Measurements from ENCODE around the gene USP7.

DNA sequence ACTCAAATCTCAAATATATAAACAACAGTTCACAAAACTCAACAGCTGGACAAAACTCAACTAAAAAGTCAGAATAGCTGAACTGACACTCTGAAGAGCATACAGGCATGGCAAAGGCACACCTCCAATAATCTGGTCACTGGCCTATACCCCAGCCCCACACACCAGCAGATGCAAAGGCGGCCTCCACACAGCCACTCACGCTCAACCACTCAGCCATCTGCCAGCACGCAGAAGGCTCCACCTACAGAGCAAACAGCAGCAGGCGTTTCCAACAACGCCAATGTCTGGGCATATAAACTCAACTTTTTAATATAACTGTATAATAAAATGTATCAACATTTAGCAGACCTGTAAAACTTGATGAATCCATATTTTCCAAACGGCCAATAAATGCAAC, 17.2 kb downstream of the USP7 start:
- no peak for TF ChIP-seq BHLHE40 (IDR thresholded peaks at IDR 0.05; ENCODE audit: low read depth, low read length)
- no peak for TF ChIP-seq CTCF (IDR thresholded peaks at IDR 0.05)
- TF ChIP-seq, protein P1, sequence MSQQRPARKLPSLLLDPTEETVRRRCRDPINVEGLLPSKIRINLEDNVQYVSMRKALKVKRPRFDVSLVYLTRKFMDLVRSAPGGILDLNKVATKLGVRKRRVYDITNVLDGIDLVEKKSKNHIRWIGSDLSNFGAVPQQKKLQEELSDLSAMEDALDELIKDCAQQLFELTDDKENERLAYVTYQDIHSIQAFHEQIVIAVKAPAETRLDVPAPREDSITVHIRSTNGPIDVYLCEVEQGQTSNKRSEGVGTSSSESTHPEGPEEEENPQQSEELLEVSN (IDR thresholded peaks at IDR 0.05; ENCODE audit: borderline replicate concordance, low read depth), result no peak
- TF ChIP-seq HEYL (CRISPR knock-in tag; IDR thresholded peaks at IDR 0.05), result no peak
- no peak for TF ChIP-seq MYC (IDR thresholded peaks at IDR 0.05; ENCODE audit: borderline replicate concordance, low read length)
- TF ChIP-seq JUN (IDR thresholded peaks at IDR 0.05), result no peak
- no peak for TF ChIP-seq USF2 (IDR thresholded peaks at IDR 0.05)
- TF ChIP-seq FOSL2 (IDR thresholded peaks at IDR 0.05), result no peak
- no peak for TF ChIP-seq FOSL2 (CRISPR knock-in tag; IDR thresholded peaks at IDR 0.05)

Measured in A549 (cell line).